Measurements from ENCODE around the gene TPBGL.

GRCh38 chr11:75198278-75198973, 42.1 kb upstream of the TPBGL start:
- no peak for TF ChIP-seq CTCF (IDR thresholded peaks at IDR 0.05)
- no peak for TF ChIP-seq POLR2AphosphoS5 (IDR thresholded peaks at IDR 0.05)
